Gastroesophageal sphincter (tissue), 3 donors: ENCODE results near the gene STAU1.

Source experiments
- CTCF ChIP-seq, 4 experiments: fragments of 200-600 bp in 2 of 4; fragments of 450-650 bp in 2 of 4; sonication (generic) in 1 of 4; IDR thresholded peaks; one replicate each; pipeline ENCODE4 v1.5.1; 2017 to 2019; ENCODE audit warnings: antibody characterized with exemption in 4 of 4, mild to moderate bottlenecking in 2 of 4, moderate library complexity in 2 of 4
- EP300 ChIP-seq: sonication (generic); formaldehyde crosslinking; IDR thresholded peaks from one replicate; pipeline ENCODE4 v1.6.1; 2017; ENCODE audit warnings: antibody characterized with exemption, mild to moderate bottlenecking

- no peak for TF ChIP-seq EP300
- no peak for TF ChIP-seq CTCF (IDR thresholded peaks at IDR 0.05)
Measured at GRCh38 chr20:49165611-49166010, 22.5 kb downstream of the STAU1 start.
